GM18951 (cell line): ENCODE measurements around the gene CHMP4B.

Experiments used
- POLR2A ChIP-seq: IDR thresholded peaks from 4 replicates; pipeline ENCODE4 v1.6.1; 2011; ENCODE audit warnings: mild to moderate bottlenecking; ENCODE audit not compliant: insufficient read length, insufficient read depth; ENCODE audit errors: extremely low read depth
- in situ Hi-C: fragments of 300-500 bp; cut with MboI; formaldehyde crosslinking; loops from one replicate; pipeline ENCODE4 v1.12.0; 2022; ENCODE audit warnings: low sequenced_read_pairs, mixed read lengths, inconsistent platforms; ENCODE audit not compliant: unreplicated experiment

CHMP4B gene

GRCh38 chr20:33810885-33811775 is at the start of gene CHMP4B:
Gene CHMP4B, plus strand, starts transcription at chr20:33811348. Its CDS starts 121 bp downstream, at chr20:33811469.
- in situ Hi-C loops: no loop called here
- TF ChIP-seq POLR2A: peak; percentile 72

GRCh38 chr20:33761698-33762250 is 49.4 kb upstream of the CHMP4B start:
- no peak for TF ChIP-seq POLR2A
- in situ Hi-C loops: no loop called here

DNA sequence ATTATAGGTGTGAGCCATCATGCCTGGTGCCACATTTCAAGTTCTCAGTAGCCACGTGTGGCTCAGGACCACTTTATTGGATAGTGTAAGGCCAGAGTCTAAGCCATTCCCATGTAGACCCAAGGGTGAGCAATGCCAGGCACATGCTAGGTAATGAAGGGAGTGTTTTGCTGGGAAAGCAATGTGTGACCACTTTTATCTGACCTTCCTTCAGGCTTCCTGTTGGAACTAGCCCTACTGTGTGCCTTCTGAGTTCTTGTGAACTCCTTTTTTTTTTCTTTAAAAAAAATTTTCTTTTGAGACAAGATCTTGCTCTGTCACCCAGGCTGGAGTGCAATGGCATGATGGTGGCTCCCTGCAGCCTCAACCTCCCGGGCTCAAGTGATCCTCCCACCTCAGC is 46.0 kb upstream of the CHMP4B start:
- no peak for TF ChIP-seq POLR2A
- in situ Hi-C loops: no loop called here

DNA sequence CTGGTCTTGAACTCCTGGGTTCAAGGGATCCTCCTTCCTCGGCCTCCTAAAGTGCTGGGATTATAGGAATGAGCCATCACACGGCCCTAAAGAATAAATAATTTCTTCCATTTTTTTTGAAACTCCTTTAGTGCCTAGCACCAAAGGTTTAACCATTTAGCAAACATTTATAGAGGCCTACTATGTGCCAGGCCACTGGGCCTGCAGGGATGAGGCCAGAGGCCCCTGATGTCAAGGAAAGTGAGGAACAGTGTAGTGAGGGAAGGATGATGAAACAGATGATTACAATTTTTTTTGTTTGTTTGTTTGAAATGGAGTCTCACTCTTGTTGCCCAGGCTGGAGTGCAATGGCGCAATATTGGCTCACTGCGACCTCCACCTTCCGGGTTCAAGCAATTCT is 45.6 kb upstream of the CHMP4B start:
- in situ Hi-C loops: no loop called here
- TF ChIP-seq POLR2A: no peak

- in situ Hi-C loops: no loop called here
- TF ChIP-seq POLR2A: no peak
These were observed 44.5 kb upstream of the CHMP4B start for GRCh38 chr20:33766686-33767085.

GRCh38 chr20:33767777-33768138 is 43.4 kb upstream of the CHMP4B start:
- TF ChIP-seq POLR2A: no peak
- in situ Hi-C loops: no loop called here

- in situ Hi-C loops: no loop called here
- TF ChIP-seq POLR2A: no peak
These were observed 42.1 kb upstream of the CHMP4B start for GRCh38 chr20:33769043-33769442.

DNA sequence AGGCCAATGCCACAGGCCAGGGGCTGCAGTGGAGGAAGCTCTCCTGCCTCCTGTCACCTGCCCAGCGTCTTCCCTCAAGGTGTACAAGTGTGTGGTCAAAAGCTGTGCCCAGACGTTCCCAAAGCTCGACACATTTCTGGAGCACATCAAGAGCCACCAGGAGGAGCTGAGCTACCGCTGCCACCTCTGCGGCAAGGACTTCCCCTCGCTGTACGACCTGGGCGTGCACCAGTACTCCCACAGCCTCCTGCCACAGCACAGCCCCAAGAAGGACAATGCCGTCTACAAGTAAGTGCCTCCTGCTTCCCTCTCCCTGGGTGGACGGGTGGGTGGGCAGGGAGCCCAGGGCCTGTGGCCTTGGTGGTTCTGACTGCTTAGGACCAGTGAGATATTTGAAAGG is 41.1 kb upstream of the CHMP4B start:
- in situ Hi-C loops: no loop called here
- TF ChIP-seq POLR2A: no peak

GRCh38 chr20:33771938-33772337 is 39.2 kb upstream of the CHMP4B start:
- in situ Hi-C loops: no loop called here
- no peak for TF ChIP-seq POLR2A

GRCh38 chr20:33772439-33772838 is 38.7 kb upstream of the CHMP4B start:
- TF ChIP-seq POLR2A: no peak
- in situ Hi-C loops: no loop called here

- no peak for TF ChIP-seq POLR2A
- in situ Hi-C loops: no loop called here
These were observed 37.6 kb upstream of the CHMP4B start for GRCh38 chr20:33773412-33774089.

- no peak for TF ChIP-seq POLR2A
- in situ Hi-C loops: no loop called here
These were observed 33.3 kb upstream of the CHMP4B start for GRCh38 chr20:33777816-33778215.

GRCh38 chr20:33781133-33781532 is 30.0 kb upstream of the CHMP4B start:
- in situ Hi-C loops: no loop called here
- TF ChIP-seq POLR2A: no peak

DNA sequence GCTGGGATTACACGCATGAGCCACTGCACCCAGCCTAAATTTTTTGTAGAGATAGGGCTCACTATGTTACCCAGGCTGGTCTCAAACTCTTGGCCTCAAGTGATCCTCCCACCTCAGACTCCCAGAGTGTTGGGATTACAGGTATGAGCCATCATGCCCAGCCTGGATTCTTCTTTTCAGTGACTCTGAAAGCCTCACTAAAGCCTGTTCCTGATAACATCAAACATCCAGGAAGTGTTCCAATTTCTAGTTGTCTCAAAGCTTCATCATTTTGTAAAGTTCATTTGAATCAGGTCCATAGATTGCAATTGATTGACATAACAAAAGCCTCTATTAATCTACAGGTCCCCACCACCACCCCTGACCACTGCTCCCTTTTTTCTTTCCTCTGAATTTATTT is 29.2 kb upstream of the CHMP4B start:
- no peak for TF ChIP-seq POLR2A
- in situ Hi-C loops: no loop called here
